Glomerular endothelial cell (primary cell): ENCODE results near the gene MOB1B. TPM values are rescaled to one million over a fixed set of nuclear protein-coding genes. Genes with fewer than 3 reads are reported as not detected.
"Not testable (repeated sequence)": the region's sequence is repeated elsewhere in the genome, so short reads cannot be mapped to it uniquely, and the experiment has no call there.

Experiments used
- DNase-seq: peaks from one replicate; pipeline ENCODE4 v3.0.0-alpha.2; 2011; ENCODE audit warnings: low read depth, low spot score; ENCODE audit errors: extremely low read depth
- total RNA-seq: library from RNA; depleted of rRNA; stranded (reverse); fragments of >200 nt; gene quantifications from 2 replicates; pipeline ENCODE4 v1.2.3, GENCODE V29; 2015

The MOB1B gene
- total RNA-seq, 1 donor from 2014 or later: 22.7 TPM

DNA sequence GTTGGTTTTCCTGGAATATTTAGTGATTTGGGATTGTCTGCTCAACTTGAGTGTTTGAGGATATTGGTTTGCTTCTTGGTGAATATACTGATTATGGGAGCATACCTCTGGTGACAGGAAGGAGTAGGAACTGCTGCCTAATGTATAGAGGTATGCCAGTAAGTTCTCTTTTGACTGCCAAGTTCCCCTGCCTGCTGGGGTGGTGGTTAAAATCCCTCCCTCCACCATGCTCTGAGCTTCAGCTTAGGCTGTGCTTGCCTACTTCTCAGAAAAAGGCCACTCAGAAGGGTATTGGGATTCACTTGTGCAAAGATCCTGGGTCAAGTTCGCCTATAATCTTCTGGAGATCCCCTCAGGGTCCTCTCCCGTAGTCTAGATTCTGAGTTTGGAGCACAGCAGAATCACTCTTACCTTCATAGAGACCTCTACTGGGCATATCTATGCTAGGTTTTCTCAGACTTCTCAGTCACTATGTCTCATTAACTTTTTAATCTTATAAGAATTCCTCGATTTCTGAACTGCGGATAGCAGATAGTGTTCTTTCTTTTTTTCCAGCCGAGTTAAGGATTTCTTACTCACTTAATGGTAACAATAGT, 46.6 kb downstream of the MOB1B start:
- DNase-seq: no peak

DNA sequence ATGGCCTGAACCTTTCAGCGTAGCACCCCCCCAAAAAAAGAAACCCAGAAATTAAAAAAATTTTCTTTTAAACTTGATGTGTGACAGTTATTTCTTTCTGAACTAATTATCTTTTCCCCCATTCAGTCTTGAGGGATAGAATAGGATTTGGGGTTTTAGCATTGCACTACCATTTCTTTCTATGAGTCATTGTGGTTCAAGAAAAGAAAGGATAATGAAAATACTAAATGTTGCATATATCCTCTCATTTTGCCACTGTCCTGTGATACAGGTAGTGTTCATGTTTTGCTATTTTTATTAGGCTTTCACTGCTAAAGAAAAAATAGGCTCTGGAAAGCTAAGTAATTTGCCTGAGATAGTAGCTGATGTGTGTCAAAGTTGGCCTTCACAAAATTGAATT, 51.9 kb downstream of the MOB1B start:
- no peak for DNase-seq

DNA sequence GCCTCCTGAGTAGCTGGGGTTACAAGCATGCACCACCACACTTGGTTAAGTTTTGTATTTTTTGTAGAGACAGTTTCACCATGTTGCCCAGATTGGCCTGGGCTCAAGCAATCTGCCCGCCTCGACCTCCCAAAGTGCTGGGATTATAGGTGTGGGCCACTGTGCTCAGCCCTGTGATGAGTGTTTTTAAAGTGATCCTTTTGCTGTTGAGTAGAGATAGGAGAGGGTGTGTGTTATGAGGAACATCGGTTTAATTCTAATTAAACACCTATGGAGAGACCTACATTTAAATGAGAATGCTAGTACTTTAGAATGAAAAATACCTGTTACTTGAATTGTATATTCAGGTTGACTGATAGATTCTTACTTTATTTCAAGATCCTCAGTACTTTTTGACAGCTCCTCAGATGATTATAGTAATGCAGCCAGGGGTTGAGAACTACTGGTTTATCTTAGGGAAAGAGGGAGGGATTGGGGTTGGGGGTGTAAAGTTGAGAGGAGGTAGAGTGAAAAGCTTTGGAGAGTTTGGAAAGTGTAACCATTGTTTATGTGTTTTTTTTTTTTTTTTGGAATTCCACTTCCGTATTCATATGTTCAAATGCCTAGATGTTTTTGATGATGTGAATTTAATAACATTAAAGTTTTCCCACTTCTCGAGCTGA, 54.5 kb downstream of the MOB1B start:
- DNase-seq: no peak

DNA sequence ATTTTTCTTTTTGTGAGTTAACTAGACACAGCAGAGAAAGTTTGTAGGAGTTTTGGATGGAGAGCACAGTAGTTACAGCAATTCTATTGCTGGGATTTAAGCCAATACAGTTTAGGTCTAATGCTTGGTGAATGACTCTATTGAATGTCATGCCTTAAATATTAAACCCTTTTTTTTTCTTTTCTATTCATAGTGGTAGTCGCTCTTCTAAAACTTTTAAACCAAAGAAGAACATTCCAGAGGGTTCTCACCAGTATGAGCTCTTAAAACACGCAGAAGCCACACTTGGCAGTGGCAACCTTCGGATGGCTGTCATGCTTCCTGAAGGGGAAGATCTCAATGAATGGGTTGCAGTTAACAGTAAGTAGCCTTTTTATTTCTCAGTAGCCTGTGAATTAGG, 56.5 kb downstream of the MOB1B start:
- DNase-seq: no peak

DNA sequence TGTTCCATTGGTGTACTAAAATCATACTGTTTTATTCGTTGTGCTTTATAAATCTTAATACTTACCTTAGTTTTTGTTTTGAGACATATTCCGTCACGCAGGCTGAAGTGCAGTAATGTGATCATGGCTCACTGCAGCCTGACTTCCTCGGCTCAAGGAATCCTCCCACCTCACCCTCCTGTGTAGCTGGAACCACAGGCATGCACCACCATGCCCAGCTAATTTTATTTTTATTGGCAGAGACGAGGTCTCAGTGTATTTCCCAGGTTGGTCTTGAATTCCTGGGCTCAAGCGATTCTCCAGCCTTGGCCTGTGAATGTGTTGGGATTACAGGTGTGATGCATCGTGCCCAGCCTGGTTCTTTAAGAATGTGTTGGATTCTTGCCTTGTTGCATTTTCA, 66.9 kb downstream of the MOB1B start:
- DNase-seq: no peak

DNA sequence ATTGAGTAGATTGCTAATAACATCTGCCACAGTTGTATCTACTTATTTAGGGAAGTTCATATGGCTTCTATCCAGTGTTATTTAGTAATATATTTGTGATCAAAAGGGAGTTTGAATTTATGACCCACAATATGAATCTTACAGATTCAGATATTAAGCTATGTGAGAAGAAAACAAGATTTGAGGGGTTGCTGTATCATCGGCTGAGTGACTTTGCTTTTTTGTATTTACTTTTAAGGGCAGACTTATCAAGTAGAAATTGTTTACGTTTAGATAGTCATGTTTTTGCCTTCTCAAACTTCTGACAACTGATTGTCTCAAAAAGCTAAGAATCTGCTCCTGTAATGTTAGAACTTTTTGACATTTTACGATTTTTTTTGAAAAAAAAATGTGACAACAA, 74.1 kb downstream of the MOB1B start:
- no peak for DNase-seq

DNA sequence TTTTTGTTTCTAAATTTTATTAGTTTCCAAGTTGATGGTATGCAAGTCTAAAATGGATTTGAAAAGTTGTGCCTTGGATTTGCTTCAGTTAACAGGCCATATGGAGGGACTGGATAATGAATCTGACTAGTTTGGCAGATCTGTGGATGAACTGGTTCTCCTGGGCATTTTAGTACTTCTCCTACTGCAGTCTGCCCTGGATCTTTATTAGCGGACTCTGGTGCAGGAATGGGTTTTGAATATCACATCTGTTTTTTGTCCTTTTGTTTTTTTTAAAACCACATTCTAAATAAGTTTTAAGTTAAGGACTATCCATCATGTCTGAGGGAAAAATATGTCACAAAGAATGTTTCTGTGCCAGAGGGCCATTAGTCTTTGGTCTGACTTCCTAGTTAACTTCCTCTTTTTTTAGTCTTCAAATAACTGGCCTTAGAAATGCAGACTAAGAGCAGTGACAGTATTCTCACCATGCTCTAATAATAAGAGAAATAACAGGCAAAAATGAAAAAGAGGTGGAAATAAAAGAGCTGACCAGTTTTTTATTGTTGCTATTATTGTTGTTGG, 77.4 kb downstream of the MOB1B start:
- DNase-seq: no peak

DNA sequence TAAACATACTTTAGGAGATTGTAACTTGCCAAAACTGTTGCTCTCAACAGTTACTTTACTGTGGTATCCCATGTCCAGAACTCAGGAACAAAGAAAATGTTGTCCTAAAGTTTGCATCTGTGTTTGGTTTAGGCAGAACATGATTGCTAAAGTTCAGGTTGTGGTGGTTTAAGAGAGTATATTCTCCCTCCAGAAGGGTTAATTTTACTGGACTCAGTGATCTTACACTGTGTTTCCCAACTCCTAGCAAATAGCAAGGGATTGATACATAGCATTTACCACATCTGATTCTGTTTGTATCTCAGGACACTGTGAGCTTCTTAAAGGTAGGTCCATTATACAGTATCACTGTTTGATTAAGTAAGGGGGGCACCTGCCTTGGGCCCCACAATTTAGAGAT, 78.0 kb downstream of the MOB1B start:
- no peak for DNase-seq

DNA sequence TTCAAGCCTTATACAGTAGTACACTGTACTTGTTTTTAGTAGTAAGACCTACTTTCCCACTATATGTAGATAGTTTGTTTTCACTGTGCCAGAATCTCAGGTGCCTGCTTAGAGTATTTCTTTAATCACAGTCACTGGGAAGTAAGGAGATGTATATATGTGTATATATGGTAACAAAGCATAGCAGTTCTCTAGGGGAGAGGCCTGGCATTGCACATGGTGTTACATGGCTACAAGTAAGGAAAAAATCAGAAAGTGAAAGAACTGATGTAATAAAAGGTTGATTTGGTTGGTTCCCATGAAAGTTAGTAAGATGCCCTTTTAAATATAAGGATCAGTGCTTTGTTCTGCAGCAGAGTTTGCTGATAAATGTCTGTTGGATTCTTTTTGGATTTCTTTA, 81.9 kb downstream of the MOB1B start:
- no peak for DNase-seq

DNA sequence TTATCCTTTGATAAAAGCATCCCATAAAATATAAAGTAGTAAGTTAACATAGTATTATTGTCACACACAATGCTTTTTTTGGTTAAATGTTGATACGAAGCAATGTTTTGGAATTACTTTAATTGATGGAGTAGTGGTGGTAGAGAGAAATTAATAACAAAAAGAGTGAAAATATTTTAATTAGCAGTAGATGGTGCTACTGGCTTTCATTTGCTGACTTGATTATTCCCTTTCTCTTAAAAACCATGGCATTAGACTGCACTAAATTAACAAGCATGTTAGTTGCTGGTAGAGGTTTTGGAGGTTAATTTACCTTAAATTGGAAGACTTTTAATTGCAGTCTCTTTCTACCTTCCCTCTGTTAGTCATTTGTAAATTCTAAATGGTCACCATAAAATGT, 82.4 kb downstream of the MOB1B start:
- DNase-seq: no peak

DNA sequence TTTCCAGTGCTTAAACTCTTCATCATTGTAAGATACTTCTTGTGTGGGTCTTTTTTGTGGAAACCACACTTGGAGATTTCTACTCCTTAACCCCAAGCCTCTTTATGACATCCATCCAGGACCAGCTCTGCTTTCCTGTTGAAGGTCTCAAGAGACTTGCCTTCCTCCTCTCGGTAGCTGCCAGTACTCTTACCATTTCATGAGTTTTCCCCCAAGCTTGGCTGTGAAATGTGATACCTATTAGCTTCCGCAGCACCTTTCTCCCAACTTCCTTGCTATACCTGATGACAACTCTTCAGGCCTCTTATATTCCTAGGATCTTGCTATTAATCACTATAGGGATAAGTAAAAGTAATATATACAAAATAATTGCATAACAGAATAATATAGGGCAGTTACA, 89.4 kb downstream of the MOB1B start:
- DNase-seq: no peak

DNA sequence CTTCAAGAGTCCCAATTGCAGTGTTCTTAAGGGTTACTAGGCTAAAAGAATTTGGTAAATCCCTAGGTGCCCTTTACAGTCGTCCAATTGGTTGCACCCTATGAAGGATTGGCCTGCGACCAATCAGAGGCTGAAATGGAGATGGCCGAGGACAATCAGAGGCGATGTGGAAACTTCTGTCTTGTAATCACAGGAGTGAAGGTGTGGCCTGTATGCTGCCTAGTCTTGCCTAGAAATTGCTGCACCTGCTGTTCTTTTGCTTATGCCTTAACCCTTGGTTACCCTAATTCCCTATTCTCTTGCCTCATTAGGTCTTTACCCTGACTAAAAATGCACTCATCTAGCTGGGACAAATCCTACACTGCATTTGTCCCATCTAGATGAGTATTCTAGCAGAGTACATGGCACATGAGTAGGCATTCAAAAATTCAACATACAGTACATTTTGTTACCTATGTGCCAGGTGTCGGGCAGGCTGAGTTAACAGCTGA, 90.3 kb downstream of the MOB1B start:
- DNase-seq: no peak

DNA sequence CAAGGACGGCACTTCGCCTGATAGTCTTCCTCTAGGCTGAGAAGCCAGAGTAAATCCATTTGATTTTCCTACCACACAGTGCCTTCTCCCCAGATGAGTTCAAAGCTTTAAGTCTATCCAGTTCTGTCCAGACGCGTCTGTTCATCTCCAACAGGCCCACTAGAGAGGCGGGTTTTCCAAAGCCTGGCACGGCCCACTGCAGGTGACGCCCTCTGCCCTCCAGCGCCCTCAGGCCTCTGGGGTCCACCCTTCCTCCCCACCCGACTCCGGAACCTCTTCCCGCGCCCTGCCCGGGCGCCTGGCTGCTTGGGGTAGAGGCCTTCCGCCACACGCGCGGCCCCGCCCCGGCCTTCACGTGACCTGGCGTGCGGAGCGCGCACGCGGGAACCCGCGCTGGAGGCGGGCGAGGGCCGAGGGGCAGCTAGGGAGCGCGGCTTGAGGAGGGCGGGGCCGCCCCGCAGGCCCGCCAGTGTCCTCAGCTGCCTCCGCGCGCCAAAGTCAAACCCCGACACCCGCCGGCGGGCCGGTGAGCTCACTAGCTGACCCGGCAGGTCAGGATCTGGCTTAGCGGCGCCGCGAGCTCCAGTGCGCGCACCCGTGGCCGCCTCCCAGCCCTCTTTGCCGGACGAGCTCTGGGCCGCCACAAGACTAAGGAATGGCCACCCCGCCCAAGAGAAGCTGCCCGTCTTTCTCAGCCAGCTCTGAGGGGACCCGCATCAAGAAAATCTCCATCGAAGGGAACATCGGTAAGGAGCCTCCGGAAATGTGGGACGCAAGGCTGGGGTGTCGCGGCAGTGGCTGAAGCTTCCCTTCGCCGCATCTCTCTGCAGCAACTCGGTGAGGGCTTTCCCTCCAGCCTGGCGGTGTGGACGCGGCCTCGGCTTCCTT, 91.3 kb downstream of the MOB1B start, which contains the start of gene DCK:
DCK (plus strand) TSS at position 469 of the 888 bp plus-strand sequence; CDS start at position 656, 187 bp downstream.
- no peak for DNase-seq

DNA sequence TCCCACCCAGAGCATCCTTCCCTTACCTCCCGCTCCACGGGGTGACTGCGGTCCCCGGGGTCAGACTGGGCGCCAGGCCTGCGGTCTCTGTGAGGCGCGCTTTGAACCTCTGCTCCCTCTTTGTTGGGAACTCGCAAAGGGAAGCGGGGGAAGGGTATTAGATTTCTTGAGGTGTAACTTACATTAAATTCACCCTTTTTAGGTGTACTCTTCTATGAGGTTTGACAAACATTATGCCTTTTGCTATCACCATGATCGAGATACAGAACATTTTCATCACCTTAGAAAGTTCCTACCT, 91.8 kb downstream of the MOB1B start:
- DNase-seq: no peak

DNA sequence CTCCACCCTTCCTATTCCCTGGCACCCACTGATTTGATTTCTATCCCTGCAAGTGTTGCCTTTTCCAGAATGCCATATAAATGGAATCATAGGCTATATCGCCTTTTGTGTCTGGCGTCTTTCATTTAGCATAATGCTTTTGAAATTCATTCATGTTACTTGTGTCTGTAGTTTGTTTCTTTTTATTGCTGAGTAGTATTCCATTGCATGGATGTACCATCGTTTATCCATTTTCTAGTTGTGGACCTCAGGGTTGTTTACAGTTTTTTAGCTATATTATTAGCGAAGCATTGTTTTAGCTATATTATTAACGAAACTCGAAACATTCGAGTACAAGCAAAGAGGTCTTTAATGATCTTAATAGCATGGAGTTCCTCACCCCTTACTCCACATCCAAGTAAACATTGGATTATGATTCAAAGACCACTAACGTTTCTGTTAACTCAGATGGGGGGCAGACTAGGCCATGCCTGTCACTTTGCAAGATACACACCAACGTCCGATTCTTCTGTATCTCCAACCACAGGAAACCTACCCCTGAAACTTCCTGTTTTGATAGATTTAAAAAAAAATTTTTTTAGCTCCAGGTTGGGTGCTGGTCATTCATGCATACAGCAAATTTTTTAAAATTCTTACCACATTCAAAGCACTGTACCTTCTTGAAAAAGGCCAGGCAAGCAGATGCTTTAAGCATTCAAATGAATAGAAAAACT, 92.4 kb downstream of the MOB1B start:
- DNase-seq: no peak

DNA sequence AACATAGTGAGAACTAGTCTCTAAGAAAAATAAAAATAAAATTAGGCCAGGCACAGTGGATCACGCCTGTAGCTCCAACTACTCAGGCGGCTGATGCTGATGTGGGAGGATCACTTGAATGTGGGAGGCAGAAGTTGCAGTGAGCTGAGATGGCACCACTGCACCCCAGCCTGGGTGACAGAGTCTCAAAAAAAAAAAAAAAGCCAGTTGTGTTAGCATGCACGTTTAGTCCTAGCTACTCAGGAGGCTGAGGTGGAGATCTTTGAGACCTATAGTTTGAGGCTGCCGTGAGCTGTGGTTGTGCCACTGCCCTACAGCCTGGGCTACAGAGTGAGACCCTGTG, 93.8 kb downstream of the MOB1B start:
- no peak for DNase-seq

DNA sequence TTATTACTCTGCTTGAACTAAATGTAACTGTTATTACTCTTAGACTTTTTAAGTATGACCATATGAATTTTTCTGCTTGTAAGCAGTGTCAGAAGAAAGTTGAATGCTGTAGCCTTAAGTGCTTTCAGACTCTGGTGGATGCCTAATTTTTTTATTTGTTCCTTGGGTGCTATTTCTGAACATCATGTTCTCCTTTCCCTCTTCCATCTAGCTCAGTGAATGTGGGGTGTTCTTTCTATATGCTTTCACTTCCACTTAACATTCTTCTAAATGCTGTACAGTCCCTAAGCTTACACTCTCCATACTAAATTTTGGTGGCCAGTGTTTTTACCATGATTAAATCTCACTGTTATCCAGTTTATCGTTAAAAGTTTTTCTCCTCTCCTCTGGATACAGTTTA, 94.9 kb downstream of the MOB1B start:
- DNase-seq: no peak

DNA sequence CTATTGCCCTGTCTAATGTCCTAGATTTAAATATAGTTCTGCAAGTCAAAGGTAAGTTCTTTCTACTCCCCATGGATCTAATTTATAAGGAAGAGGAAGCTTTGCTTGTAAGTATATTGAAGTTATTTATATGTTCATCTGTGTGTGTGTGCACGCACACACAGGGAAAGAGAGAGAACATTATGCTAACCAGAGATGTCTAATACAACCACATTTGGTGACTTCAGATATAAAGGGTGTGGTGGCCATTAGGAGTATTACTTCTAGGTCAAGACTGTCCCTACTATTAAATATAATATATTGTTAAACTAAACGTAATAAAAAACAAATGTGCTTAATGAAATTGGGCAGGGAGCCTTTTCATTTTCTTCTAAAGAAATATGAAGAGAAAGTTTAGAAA, 95.4 kb downstream of the MOB1B start:
- DNase-seq: no peak

DNA sequence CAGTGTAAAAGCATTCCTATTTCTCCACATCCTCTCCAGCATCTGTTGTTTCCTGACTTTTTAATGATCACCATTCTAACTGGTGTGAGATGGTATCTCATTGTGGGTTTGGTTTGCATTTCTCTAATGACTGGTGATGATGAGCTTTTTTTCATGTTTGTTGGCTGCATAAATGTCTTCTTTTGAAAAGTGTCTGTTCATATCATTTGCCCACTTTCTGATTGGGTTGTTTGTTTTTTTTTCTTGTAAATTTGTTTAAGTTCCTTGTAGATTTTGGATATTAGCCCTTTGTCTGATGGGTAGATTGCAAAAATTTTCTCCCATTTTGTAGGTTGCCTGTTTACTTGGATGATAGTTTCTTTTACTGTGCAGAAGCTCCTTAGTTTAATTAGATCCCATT, 97.5 kb downstream of the MOB1B start:
- DNase-seq: not testable (repeated sequence)

DNA sequence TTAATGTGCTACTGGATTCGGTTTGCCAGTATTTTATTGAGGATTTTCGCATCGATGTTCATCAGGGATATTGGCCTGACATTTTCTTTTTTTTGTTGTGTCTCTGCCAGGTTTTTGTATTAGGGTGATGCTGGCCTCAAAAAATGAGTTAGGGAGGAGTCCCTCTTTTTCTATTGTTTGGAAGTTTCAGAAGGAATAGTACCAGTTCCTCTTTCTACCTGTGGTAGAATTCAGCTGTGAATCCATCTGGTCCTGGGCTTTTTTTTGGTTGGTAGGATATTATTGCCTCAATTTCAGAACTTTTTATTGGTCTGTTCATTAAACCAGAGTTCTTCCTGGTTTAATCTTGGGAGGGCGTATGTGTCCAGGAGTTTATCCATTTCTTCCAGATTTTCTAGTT, 99.2 kb downstream of the MOB1B start:
- DNase-seq: not testable (repeated sequence)

DNA sequence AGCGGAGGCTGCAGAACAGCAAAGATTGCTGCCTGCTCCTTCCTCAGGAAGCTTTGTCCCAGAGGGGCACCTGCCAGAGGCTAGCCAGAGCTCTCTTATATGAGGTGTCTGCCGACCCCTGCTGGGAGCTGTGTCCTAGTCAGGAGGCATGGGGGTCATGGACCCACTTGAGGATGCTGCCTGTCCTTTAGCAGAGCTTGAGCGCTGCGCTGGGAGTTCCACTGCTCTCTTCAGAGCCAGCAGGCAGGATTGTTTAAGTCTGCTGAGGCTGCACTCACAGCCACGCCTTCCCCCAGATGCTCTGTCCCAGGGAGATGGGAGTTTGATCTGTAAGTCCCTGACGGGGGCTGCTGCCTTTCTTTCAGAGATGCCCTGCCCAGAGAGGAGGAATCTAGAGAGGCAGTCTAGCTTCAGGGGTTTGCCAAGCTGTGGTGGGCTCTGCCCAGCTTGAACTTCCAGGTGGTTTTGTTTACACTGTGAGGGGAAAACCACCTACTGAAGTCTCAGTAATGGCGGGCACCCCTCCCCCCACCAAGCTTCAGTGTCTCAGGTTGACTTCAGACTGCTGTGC, 102.2 kb downstream of the MOB1B start:
- no peak for DNase-seq
